HL-60/S4 treated with phorbol 12-myristate 13-acetate at 8.2 ng/mL for 4 days and 3 days (cell line): Measurements from ENCODE around the gene SEC23IP.

Experiments
- in situ Hi-C: fragments of 300-500 bp; cut with MboI; formaldehyde crosslinking; loops from 2 replicates; pipeline ENCODE4 v1.15.0; 2022; ENCODE audit warnings: low sequenced_read_pairs

The SEC23IP gene

GRCh38 chr10:119928411-119928810, 35.9 kb downstream of the SEC23IP start:
- in situ Hi-C loops = no loop called here

GRCh38 chr10:119931871-119932270, 39.3 kb downstream of the SEC23IP start:
- in situ Hi-C loops = no loop called here

GRCh38 chr10:119932631-119933030, 40.1 kb downstream of the SEC23IP start:
- in situ Hi-C loops = no loop called here

- in situ Hi-C loops = no loop called here
Observed at GRCh38 chr10:119933179-119933578, 40.6 kb downstream of the SEC23IP start.

- in situ Hi-C loops = no loop called here
Observed at GRCh38 chr10:119940487-119940886, 48.0 kb downstream of the SEC23IP start.

GRCh38 chr10:119942973-119943372, 50.4 kb downstream of the SEC23IP start:
- in situ Hi-C loops = no loop called here

- in situ Hi-C loops = no loop called here
Observed at GRCh38 chr10:119945805-119946204, 53.3 kb downstream of the SEC23IP start.

GRCh38 chr10:119947300-119947699, 54.8 kb downstream of the SEC23IP start:
- in situ Hi-C loops = no loop called here

GRCh38 chr10:119957451-119957850, 64.9 kb downstream of the SEC23IP start:
- in situ Hi-C loops = no loop called here

GRCh38 chr10:119962837-119963236, 70.3 kb downstream of the SEC23IP start:
- in situ Hi-C loops = no loop called here

GRCh38 chr10:119967066-119967465, 74.5 kb downstream of the SEC23IP start:
- in situ Hi-C loops = no loop called here

- in situ Hi-C loops = no loop called here
Observed at GRCh38 chr10:119969609-119970008, 77.1 kb downstream of the SEC23IP start.

GRCh38 chr10:119970107-119970506, 77.6 kb downstream of the SEC23IP start:
- in situ Hi-C loops = no loop called here

- in situ Hi-C loops = no loop called here
Observed at GRCh38 chr10:119970963-119971362, 78.4 kb downstream of the SEC23IP start.

GRCh38 chr10:119973281-119973680, 80.8 kb downstream of the SEC23IP start:
- in situ Hi-C loops = no loop called here

- in situ Hi-C loops = no loop called here
Observed at GRCh38 chr10:119976421-119976820, 83.9 kb downstream of the SEC23IP start.

- in situ Hi-C loops = no loop called here
Observed at GRCh38 chr10:119980956-119981750, 88.6 kb downstream of the SEC23IP start.

- in situ Hi-C loops = no loop called here
Observed at GRCh38 chr10:119981826-119982225, 89.3 kb downstream of the SEC23IP start.

GRCh38 chr10:119988333-119988732, 95.8 kb downstream of the SEC23IP start:
- in situ Hi-C loops = no loop called here

GRCh38 chr10:119989966-119990365, 97.4 kb downstream of the SEC23IP start:
- in situ Hi-C loops = no loop called here

GRCh38 chr10:119991066-119991465, 98.5 kb downstream of the SEC23IP start:
- in situ Hi-C loops = no loop called here

GRCh38 chr10:119991816-119992215, 99.3 kb downstream of the SEC23IP start:
- in situ Hi-C loops = no loop called here
